Left ventricle myocardium superior (tissue), 1 donor: ENCODE results near the gene DQX1. TPM values are rescaled to one million over a fixed set of nuclear protein-coding genes. Genes with fewer than 3 reads are reported as not detected.

Source experiments
- ATAC-seq: fragments of 200-7000 bp; cut with Tn5 transposase; one replicate; pipeline ENCODE4 v1.9.1; 2020; ENCODE audit warnings: mild to moderate bottlenecking, moderate library complexity
- DNase-seq: peaks from one replicate; pipeline ENCODE4 v3.0.0-alpha.2; 2020
- intact Hi-C: fragments of 100-400 bp; cut with micrococcal nuclease; formaldehyde crosslinking; loops from one replicate; pipeline ENCODE4 v1.11.0; 2022
- total RNA-seq: library from RNA; stranded (reverse); fragmentation: NEBNext Ultra II Directional; extraction: Animal tissue kit (Norgen Biotek cat#: 25700); gene quantifications from one replicate; pipeline ENCODE4 v1.2.1, GENCODE V29; 2021
- donor health status: DM: no; HTN: yes; CAD: no; lungs with severe emphysema.

DQX1 gene
- total RNA-seq, 1 donor from 2014 or later = not detected

DNA sequence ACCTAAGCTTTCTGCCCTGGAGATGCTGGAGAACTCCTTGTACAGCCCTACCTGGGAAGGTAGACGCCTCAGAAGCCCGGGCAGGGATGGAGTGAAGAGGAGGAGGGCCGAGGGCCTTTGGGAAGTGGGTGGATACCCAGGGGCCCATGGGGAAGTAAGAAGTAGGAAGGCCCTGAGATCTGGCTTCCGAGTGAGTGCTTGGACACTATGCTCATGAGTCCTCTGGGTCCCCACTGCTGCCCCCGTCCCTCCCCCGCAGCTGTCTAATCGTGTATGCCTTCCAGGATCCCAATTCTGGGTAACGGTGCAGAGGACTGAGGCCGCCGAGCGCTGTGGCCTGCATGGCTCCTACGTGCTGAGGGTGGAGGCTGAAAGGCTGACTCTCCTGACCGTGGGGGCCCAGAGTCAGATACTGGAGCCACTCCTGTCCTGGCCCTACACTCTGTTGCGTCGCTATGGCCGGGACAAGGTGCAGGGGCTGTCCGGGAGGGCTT, 29.6 kb upstream of the DQX1 start:
- DNase-seq (peak; percentile 40), ATAC-seq (no peak)
- intact Hi-C loops = no loop called here

DNA sequence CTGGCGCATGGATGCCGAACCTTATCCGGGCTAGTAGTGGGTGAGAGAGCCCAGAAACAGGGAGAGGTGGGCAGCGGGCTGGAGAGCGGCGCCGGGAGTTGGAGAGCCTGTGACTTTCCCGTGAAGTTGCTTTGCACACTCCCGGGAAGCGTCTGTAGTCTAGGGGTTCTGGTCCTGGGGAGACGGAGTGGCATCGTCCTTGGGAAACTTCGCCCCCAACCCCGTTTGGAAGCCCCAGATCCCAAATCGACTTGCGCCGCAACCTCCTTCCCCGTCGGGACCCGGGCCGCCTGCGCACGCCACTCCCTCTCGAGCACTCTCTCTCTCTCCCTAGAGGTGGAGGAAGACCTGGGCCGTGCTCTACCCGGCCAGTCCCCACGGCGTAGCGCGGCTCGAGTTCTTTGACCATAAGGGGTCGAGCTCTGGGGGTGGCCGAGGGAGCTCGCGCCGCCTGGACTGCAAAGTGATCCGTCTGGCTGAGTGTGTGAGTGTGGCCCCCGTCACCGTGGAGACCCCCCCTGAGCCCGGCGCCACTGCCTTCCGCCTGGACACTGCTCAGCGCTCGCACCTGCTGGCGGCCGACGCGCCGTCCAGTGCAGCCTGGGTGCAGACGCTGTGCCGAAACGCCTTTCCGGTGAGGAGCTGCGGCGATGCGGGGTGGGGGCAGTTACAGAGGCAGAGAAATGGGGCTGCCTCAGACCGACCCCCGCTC, 28.9 kb upstream of the DQX1 start:
- ATAC-seq (peak; percentile 39), DNase-seq (peak; percentile 61)
- intact Hi-C loops = no loop called here

DNA sequence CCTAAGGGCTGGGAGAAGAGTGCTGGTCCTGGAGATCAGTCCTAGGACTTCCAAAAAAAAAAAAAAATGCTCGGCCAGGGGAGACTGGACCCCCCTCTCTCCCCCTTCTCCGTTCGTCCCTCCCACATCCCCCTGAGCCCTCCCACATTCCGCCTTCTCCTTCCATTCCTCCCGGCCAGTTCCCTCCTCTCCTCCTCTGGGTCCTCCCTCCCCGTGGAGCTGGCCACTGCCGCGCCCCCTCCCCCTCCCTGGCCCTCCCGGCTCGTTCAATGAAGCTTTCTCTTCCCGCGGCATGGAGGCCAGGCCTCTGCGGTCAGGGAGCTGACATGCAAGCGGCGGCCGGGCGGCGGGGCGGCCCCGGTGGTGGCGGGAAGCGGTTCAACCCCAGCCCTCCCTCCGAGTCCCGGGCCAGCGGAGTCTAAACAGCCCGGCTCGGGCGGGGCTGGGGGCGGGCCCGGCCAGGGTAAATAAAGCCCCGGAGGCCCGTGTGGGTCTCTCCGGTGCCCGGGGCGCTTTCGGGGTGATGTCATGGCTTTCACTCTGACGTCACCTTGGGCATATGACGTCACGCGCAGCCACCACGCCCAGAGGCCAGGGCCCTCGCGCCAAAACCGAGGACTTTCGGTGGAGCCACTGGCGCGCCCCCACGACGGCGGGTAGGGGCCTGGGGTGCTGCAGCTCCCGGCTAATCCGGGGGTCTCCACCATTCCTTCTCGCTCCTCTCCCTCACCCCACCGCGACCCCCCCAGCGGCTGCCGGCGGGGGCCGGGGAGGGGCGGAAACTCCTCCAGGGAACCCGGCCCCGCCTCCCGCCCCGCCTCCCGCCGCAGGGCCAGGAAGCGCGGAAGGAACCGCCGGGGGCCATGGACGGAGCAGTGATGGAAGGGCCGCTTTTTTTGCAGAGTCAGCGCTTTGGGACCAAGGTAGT, 28.1 kb upstream of the DQX1 start, which contains the start of the genes DOK1 and LOXL3:
Gene DOK1 (plus strand): TSS at position 829 of the 928 bp plus-strand sequence. CDS start 35 bp downstream, at position 864.
Gene LOXL3 (minus strand): TSS at position 51 of the 928 bp plus-strand sequence. CDS start 1,308 bp downstream, outside the sequence.
- DNase-seq (peak; percentile 94), ATAC-seq (peak; percentile 89)
- intact Hi-C loops = no loop called here

DNA sequence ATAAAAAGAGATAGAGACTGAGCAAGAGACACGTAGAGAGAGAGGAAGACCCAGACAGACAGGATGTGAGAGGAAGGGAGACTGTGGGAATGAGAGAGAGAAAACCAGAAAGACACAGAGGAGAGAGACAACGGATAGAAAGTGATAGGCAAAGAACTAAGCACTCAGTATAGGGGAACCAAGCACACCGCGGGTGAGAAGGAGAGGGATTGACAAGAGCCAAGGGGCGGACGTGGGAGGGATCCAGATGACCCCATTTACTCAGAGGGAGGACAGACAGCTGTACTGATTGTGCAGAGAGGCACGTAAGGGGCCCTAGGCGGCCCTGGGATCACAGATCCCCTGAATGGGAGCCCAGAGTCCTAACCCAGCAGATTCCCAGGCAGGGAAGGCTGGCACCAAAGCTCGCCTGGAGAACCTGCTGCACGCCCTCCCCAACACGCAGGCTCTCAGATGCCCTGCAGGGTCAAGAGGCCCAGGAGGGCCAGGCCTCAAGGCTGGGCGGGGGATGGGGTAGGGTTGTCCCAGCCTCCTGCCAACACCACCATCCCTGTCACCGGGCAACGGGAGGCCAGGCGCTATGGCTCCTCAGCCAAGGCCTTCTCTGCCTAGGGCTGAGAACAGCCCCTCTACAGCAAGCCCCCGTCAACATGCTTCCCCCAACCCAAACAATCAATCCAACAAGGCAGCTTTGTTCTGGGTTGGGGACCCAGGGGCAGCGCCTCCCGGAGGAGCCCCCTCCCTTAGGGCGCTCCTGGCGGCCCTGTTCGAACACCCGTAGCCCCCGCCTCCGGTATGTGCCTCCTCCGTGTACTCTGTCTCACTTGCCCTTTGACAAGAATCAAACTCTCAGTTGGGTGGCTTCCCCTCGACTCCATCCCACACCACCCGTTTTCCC, 27.1 kb upstream of the DQX1 start:
- peak; percentile 45 for DNase-seq
- intact Hi-C loops = no loop called here
- peak; percentile 3 for ATAC-seq

DNA sequence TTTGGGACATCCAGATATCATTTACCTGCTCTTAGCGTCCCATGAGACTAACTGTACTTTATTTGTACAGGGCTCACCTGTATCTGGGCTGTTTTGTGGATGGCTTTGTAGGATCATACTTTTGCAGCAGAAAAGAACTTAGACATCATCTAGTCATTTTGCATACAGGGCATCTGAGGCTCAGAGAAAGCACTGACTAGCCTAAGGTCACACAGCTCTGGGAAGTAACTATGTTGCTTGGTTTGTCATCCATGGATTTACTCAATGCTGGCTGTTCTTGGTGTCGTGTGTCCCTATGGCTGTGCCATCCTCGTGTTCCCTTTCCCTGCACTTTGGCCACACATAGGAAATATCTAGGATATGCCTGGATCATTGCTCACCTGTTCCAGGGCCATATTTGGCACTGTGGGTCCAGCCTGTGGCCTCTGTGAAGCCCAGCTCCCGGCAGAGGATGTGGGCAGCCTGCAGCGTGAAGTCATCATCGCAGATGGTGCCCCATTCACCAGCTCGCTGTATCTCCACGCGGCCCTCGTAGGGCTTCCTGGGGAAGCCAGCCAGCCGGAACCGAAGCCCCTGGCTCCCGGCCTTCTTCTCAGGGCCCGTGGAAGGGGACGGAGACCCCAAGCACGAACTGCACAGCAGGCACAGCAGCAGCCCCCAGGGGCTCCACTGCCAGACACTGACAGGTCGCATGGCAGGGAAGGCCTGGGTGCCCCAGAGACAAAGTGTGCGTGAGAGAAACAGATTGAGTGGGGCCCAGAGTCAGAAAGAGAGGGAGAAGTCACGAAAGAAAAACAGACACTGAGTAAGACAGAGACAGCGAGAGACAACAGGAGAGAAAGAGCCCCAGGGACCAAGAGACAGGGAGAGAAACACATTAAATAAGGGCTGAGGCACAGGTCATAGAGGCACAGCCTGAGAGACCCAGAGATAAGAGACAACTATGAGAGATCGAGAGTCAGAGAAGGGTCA, 26.2 kb upstream of the DQX1 start:
- no peak for ATAC-seq
- intact Hi-C loops = no loop called here
- DNase-seq = no peak

DNA sequence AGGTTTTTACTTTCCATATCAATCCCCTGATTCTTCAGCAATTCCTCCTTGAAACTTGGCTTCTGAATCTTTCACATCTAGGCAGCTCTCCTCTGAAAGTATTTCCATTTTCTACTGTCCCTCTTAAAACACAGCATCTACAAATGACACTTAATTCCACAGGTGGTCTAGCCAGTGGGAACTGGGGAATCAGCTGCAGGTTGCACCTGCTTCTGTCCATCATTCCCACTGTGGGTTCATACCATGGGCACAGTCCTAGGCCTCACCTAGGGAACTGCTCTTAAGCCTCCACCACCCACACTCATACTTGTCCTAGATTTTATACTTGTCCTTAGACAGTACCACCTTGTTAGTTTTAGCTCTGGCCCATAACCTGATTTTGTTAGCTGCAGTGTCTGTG, 25.5 kb upstream of the DQX1 start:
- no peak for ATAC-seq
- intact Hi-C loops = no loop called here
- DNase-seq = no peak

DNA sequence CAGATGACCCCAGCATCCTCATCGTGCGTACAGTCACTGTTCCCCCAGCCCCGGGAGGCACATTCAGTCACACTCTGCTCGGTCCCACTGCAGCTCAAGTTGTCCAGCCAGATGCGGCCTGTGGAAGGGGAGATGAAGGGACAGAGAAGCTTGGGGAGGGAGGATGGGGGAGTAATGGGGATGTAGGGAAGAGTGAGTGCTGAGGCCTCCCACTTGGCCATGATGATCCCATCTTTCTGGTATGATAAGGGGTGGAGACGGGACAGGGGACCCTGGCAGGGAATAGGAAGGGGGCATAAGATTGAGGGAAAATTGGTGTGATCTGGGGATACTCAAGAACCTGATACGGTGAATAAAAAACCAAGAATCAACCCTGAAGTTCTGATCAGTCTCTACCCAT, 24.2 kb upstream of the DQX1 start:
- ATAC-seq (no peak), DNase-seq (no peak)
- intact Hi-C loops = no loop called here

DNA sequence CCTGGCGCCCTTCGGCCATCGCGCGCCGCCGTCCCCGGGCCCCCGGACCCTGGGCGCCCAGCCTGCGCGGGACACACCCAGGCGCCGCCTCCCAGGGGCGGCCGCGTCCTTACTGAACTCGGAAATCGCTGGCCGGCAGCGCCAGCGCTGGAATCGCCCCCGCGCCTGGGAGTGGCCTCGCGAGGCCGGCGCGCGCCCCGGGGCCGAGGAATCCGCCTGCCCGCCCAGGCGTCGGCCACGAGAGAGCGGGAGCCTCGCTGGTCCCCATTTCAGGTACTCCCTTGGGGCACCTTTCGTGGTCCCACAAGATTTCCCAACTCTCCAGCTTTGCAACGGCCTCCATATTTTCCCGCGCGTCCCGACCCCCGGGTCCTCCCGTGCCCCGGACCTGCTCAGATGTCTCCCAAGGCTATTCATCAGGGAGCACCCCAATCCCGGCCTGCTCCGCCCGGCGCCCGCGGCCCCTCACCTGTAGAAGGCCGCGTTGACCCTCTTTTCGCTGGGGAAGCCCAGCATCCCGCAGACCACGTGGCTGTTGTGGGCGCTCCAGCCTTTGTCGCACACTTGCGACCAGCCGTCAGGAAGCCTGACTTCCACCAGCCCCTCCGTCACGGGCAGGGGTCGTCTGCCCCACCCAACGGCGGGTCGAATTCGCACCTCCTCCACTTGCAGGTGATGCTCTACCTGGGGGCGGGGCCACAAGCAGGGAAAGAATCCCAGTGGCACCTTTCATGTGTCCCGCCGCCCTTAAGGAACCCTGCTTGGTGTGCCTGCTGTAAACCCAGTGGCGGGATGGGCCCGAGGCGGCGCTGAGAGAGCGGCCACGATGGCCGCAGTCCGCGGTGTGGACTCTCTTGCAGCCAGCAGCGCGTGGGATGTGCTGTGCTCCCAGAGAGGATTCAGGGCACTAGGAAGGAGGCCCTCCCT, 23.1 kb upstream of the DQX1 start:
- ATAC-seq (peak; percentile 89), DNase-seq (peak; percentile 88)
- intact Hi-C loops = no loop called here

DNA sequence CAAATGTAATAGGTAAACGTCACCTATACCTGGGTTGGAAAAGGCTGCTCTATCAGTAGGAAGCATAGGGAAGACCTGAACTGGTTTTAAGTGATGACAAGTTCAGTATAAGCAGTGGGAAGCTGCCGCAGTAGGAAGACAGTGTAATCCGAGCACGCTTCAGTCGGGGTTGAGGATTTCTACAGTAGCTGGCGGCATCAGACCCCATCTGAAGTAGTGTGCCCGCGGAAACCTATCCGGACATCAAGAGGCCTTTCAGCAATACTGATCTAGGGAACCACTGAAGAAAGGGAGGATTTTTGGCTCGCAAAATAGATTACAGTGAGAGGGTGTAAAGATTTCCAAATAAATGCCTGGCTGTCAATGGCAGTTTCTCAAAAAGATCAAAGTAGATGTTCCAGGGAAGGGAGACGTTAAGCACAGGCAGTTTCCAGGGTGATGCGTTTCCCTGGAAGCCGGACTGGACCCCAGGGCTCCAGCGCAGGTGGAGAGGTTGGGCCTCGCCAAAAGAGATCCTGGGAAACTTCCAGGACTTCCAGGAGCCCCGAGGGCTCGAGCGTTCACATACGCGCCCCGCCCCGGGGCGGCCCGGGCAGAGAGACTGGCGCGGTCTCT, 22.4 kb upstream of the DQX1 start:
- ATAC-seq (peak; percentile 6), DNase-seq (no peak)
- intact Hi-C loops = no loop called here

DNA sequence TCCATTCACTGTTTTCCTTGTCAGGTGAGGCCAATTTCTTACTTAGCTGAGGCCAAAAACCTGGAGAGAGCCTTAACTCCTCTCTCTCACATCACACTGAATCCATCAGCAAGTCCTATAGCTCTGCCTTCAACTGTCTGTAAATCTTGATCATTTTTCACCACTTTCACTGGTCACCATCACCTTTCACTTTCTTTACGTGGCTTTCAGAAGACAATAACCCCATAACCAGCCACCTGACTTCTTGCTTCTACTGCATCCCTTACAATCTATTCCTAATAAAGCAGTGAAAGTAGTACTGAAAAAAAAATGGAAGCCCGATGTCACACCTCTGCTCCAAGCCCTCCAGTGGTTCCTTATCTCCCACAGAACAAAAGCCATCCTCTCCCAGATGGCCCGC, 20.0 kb upstream of the DQX1 start:
- DNase-seq = no peak
- intact Hi-C loops = no loop called here
- ATAC-seq = no peak

DNA sequence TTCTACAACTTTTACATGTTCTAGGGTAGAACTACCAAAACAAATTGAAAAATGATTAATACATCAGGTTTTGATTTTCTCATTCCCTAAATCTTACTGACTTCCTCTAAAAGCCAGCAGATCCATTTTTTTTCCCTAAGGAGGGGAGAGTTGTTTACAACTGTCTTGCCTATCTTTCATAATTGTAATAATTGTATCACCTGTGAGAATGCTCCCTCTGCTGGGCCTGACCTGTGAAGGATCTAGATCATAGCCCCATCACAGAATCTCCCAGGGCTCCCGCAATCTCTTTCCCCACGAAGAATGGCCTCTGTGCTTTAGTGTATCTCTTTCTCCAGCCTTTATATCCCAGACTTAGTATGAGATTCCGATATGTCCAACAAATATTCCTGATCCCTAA, 18.6 kb upstream of the DQX1 start:
- DNase-seq (no peak), ATAC-seq (no peak)
- intact Hi-C loops = no loop called here

DNA sequence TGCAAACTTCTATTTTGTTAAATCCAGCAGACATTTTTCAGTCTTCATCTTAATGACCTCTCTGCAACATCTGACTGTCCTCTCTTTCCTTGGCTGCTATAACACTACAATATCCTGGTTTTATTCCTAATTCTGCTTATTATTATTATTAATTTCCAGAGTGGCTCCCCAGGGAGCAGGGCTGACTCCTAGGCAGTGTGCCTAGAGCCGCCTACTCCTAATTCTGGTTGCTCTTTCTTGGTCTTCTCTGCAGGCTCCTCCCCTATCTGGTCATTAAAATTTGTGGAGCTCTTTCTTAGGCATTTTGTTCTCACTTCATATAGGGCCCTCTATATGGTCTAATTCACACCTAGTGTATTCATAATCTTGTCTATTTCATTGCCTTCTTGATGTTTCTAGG, 16.9 kb upstream of the DQX1 start:
- intact Hi-C loops = no loop called here
- DNase-seq (no peak), ATAC-seq (no peak)

DNA sequence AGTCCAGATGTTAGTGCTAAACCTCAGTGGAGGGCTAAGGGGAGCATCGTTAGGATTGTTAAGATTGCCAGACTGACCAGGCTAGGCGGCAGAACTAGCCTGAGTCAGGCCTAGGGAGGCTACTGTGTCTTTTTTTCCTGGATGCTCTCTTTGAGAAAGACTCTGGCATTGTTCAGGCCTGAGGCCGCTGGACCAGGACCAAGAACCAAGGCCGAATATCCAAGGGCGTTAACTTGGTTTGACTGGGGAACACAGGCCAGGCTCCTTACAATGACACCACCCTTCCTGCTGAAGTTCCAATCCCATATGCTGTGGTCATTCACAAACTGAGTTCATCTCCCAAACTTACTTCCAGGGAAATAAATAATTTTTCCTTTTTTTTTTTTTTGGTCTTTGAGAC, 14.3 kb upstream of the DQX1 start:
- intact Hi-C loops = no loop called here
- DNase-seq (peak; percentile 75), ATAC-seq (peak; percentile 90)

DNA sequence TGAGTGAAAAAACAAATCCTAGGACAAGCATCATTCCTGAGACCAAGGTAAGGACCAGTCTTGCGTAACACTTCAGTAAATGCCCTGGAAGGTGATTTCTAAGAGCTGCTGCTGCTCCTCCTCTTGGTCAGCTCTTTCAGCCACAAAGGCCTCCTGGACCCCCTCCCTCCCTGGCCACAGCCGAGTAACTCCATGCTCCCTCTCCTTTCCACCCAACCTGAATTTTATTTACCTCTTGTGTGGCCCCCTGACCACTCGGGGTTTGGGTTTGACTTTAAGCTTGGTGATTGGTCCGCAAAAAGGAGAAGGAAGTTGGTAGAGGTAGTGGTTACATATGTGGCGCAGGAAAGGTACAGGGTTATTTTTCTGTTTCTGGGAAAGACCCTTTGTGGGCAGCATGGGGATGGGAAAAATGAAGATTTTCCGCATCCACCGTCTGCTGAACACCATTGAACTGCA, 12.9 kb upstream of the DQX1 start:
- no peak for ATAC-seq
- no peak for DNase-seq
- intact Hi-C loops = no loop called here

DNA sequence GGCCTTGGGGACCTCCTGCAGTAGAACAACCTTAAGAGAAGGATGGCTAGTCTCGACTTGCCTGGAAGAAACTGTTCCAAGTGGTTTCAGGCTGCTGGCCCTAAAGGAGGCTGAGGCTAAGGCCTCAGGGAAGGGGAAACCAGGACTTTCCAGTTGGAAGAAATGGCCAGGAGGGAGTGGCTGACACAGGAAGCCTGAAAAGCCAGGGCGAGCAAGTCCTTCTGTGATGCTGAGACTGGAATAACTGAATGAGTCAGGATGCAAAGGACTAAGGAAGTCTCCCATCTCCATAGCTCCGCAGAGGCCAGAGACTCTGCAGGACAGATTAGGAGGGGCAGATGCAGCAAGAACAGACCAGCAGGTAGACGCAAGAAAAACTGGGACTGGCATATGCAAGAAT, 11.1 kb upstream of the DQX1 start:
- DNase-seq (no peak), ATAC-seq (no peak)
- intact Hi-C loops = no loop called here

DNA sequence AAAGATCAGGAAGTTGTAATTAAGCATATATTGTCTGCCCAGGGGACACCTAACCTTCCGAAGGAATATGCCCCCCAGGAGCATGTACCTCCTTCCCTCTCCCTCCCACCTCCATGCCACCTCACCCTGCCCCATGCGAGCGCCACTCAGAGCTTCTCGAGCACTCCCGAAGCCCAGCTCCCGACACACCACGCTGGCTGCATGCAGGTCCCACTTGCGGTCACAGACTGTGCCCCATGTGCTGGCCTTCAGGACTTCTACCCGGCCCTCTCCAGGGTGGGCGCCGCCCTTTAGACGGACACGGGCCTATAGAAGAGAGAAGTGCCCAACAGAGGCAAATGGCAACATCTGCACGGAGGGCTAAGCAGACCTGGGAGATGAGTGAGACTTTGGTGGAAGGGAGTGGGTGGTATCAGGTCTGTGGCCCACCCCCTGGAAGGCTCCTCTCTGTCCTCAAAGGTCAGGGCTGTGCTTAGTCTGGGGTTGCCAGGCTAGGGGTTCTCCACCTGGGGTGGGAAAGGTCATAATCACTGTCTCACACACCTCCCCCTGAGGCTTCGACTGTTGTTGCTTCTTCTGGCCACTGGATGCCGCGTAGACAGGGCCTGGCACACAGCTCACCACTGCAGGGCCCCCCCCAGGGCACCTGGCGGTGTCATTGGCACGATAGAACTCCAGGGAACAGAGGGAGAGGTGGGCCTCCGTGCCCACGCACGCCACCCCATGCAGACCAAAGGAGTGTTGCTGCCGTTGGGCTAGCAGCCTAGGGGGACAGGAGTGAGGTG, 10.3 kb upstream of the DQX1 start:
- DNase-seq (no peak), ATAC-seq (no peak)
- intact Hi-C loops = no loop called here
